Lung (tissue), 12 donors: ENCODE results near the gene ARHGEF7. TPM values are rescaled to one million over a fixed set of nuclear protein-coding genes. Genes with fewer than 3 reads are reported as not detected.
"Not testable (repeated sequence)": the region's sequence is repeated elsewhere in the genome, so short reads cannot be mapped to it uniquely, and the experiment has no call there.

ENCODE experiments used
- ATAC-seq: fragments of 200-7000 bp; cut with Tn5 transposase; one replicate; pipeline ENCODE4 v1.9.1; 2020; ENCODE audit warnings: moderate number of reproducible peaks; ENCODE audit not compliant: insufficient read depth, low FRiP score
- DNase-seq, 3 donors: peaks; one replicate each; pipeline ENCODE4 v3.0.0-alpha.2; 2013 to 2017
- H3K27ac ChIP-seq, 2 donors: one replicate each; pipeline ENCODE4 v1.5.1; 2013; ENCODE audit warnings: mild to moderate bottlenecking in 2 of 2, moderate library complexity in 2 of 2, control low read depth in 1 of 2, inconsistent platforms in 1 of 2, low read depth in 1 of 2, low read length in 1 of 2
- H3K27me3 ChIP-seq, 3 donors: one replicate each; pipeline ENCODE4 v1.5.1; 2013; ENCODE audit warnings: low read length in 2 of 3; ENCODE audit not compliant: control insufficient read depth in 3 of 3, insufficient read depth in 3 of 3
- H3K36me3 ChIP-seq, 4 donors: one replicate each; pipeline ENCODE4 v1.5.1; 2013; ENCODE audit warnings: low read length in 4 of 4, mild to moderate bottlenecking in 1 of 4, moderate library complexity in 1 of 4; ENCODE audit not compliant: control insufficient read depth in 4 of 4, insufficient read depth in 4 of 4
- H3K4me1 ChIP-seq, 5 donors: one replicate each; pipeline ENCODE4 v1.5.1; 2013; ENCODE audit warnings: low read length in 5 of 5, mild to moderate bottlenecking in 2 of 5, moderate library complexity in 1 of 5; ENCODE audit not compliant: control insufficient read depth in 5 of 5, insufficient read depth in 5 of 5
- H3K4me3 ChIP-seq: one replicate; pipeline ENCODE4 v1.5.1; 2013; ENCODE audit warnings: mild to moderate bottlenecking, control low read depth, moderate library complexity
- H3K9ac ChIP-seq, 2 donors: one replicate each; pipeline ENCODE4 v1.5.1; 2013; ENCODE audit warnings: low read length in 2 of 2, control low read depth in 1 of 2; ENCODE audit not compliant: insufficient read depth in 1 of 2
- H3K9me3 ChIP-seq, 4 donors: one replicate each; pipeline ENCODE4 v1.5.1; 2013; ENCODE audit warnings: low read length in 3 of 4, mild to moderate bottlenecking in 1 of 4, moderate library complexity in 1 of 4; ENCODE audit not compliant: control insufficient read depth in 4 of 4, insufficient read depth in 3 of 4
- CTCF ChIP-seq: IDR thresholded peaks from 2 replicates; pipeline ENCODE4 v1.5.1; 2012; ENCODE audit warnings: mild to moderate bottlenecking; ENCODE audit errors: control extremely low read depth, extremely low read depth
- WGBS, 2 donors: extraction: QIAGEN DNeasy Blood & Tissue Kit; methylation state at CpG; one replicate each; pipeline ENCODE4 v1.1.7; 2013; 5-methylcytosine and 5-hydroxymethylcytosine counted together
- polyA plus RNA-seq, 2 donors: library from polyadenylated mRNA; stranded (reverse); fragments of 200-250 nt; gene quantifications; one replicate each; pipeline ENCODE4 v1.2.1, GENCODE V29; 2013
- total RNA-seq, 2 donors: library from RNA; depleted of rRNA in 1 of 2; stranded (reverse); fragments of >200 nt in 1 of 2; gene quantifications; one replicate each; pipeline ENCODE4 v1.2.1, GENCODE V29; 2014 to 2021
- donor health status: control.
- donor health status: control.
- donor health status: Bipolar disorder and iron deficiency.
- donor health status: healthy.
- donor health status: DM: yes; HTN: yes; CAD: no.

Gene ARHGEF7
- total and polyA plus RNA-seq, 4 donors, result 20.9 to 143 (median 37.8) TPM

- H3K4me1 ChIP-seq, result peaks cover 0 to 12% (median 0%) of the 10 kb centered on the region in 5 donors
- no peak for TF ChIP-seq CTCF
- no peak for ATAC-seq
- H3K36me3 ChIP-seq, result peaks cover 7 to 35% (median 27%) of the 10 kb centered on the region in 4 donors
- WGBS, 2 donors, result 97 to 98% methylated on average over 10 of the region's 10 CpGs
- H3K27me3 ChIP-seq, result no peaks in the 10 kb centered on the region
- no peak overlapping the region for H3K27ac ChIP-seq
- DNase-seq, result no peak
- no peak overlapping the region for H3K4me3 ChIP-seq
- H3K9ac ChIP-seq, result no peak overlapping the region
- peaks cover 0 to 13% (median under 1%) of the 10 kb centered on the region in 4 donors for H3K9me3 ChIP-seq
Observed at GRCh38 chr13:111255228-111255790, 140.2 kb downstream of the ARHGEF7 start.

GRCh38 chr13:111256458-111256857 is 141.3 kb downstream of the ARHGEF7 start:
- no peak for ATAC-seq
- no peak for DNase-seq
- Histone ChIP-seq H3K36me3 (peaks cover 4 to 29% (median 25%) of the 10 kb centered on the region in 4 donors), H3K4me3 (no peak overlapping the region), H3K9me3 (peaks cover 0 to 13% (median under 1%) of the 10 kb centered on the region in 4 donors), H3K4me1 (peaks cover 0 to 11% (median 0%) of the 10 kb centered on the region in 5 donors), H3K27ac (no peak overlapping the region), H3K9ac (no peak overlapping the region), H3K27me3 (no peaks in the 10 kb centered on the region)
- no peak for TF ChIP-seq CTCF
- WGBS, 2 donors, result 96 to 98% methylated on average over 8 of the region's 8 CpGs

- WGBS, 2 donors, result 81 to 93% methylated on average over 1 of the region's 1 CpG
- H3K36me3 ChIP-seq, result peaks cover 4 to 29% (median 24%) of the 10 kb centered on the region in 4 donors
- no peak for TF ChIP-seq CTCF
Observed at GRCh38 chr13:111256946-111257345, 141.8 kb downstream of the ARHGEF7 start.

GRCh38 chr13:111257899-111258298 is 142.8 kb downstream of the ARHGEF7 start:
- ATAC-seq, H3K27ac ChIP-seq, H3K27me3 ChIP-seq, H3K4me3 ChIP-seq, H3K9ac ChIP-seq, DNase-seq, H3K4me1 ChIP-seq: not testable (repeated sequence)
- peaks cover 0 to 13% (median under 1%) of the 10 kb centered on the region in 4 donors for H3K9me3 ChIP-seq
- peaks cover 4 to 29% (median 22%) of the 10 kb centered on the region in 4 donors for H3K36me3 ChIP-seq
- 95 to 100% methylated on average over 2 of the region's 2 CpGs for WGBS, 2 donors

More at GRCh38 chr13:111256946-111257345, 141.8 kb downstream of the ARHGEF7 start:
- Histone ChIP-seq H3K4me1 (peaks cover 0 to 11% (median 0%) of the 10 kb centered on the region in 5 donors), H3K27me3 (no peaks in the 10 kb centered on the region), H3K9me3 (peaks cover 0 to 13% (median under 1%) of the 10 kb centered on the region in 4 donors), H3K4me3 (no peak overlapping the region), H3K9ac (no peak overlapping the region), H3K27ac (no peak overlapping the region)
- DNase-seq, result no peak
- ATAC-seq, result no peak
